Endodermal cell (in vitro differentiated cells): ENCODE measurements around the gene FRS2. TPM values are rescaled to one million over a fixed set of nuclear protein-coding genes. Genes with fewer than 3 reads are reported as not detected.
"Not testable (repeated sequence)": the region's sequence is repeated elsewhere in the genome, so short reads cannot be mapped to it uniquely, and the experiment has no call there.

Experiments used
- DNase-seq: peaks from one replicate; pipeline ENCODE4 v3.0.0-alpha.2; 2017
- H3K27ac ChIP-seq: 2 replicates; pipeline ENCODE4 v1.5.1; 2013; ENCODE audit warnings: mild to moderate bottlenecking, low read depth, low read length, moderate library complexity
- H3K27me3 ChIP-seq: 2 replicates; pipeline ENCODE4 v1.6.1; 2013; ENCODE audit warnings: mild to moderate bottlenecking, low read length, moderate library complexity; ENCODE audit not compliant: insufficient read depth, control insufficient read depth, poor library complexity, severe bottlenecking
- H3K36me3 ChIP-seq: 2 replicates; pipeline ENCODE4 v1.7.0; 2013; ENCODE audit warnings: mild to moderate bottlenecking, low read length, moderate library complexity; ENCODE audit not compliant: control insufficient read depth, insufficient read depth
- H3K4me1 ChIP-seq: one replicate; pipeline ENCODE4 v1.7.0; 2013; ENCODE audit warnings: low read length; ENCODE audit not compliant: control insufficient read depth, insufficient read depth
- H3K4me3 ChIP-seq: 2 replicates; pipeline ENCODE4 v1.5.1; 2013; ENCODE audit warnings: mild to moderate bottlenecking, low read length, moderate library complexity
- H3K9ac ChIP-seq: 2 replicates; pipeline ENCODE4 v1.6.1; 2013; ENCODE audit warnings: mild to moderate bottlenecking, low read length, moderate library complexity; ENCODE audit not compliant: poor library complexity, severe bottlenecking; ENCODE audit errors: extremely low read depth
- H3K9me3 ChIP-seq: 2 replicates; pipeline ENCODE4 v1.6.1; 2013; ENCODE audit warnings: mild to moderate bottlenecking, low read length, moderate library complexity; ENCODE audit not compliant: control insufficient read depth
- H3K27ac Mint-ChIP-seq: 2 replicates; pipeline ENCODE4 v1.8.0; 2020; ENCODE audit warnings: mixed read lengths
- H3K27me3 Mint-ChIP-seq: 2 replicates; pipeline ENCODE4 v1.8.0; 2021; ENCODE audit warnings: mild to moderate bottlenecking, mixed read lengths; ENCODE audit not compliant: insufficient read depth
- H3K36me3 Mint-ChIP-seq: 2 replicates; pipeline ENCODE4 v1.8.0; 2020; ENCODE audit warnings: low read depth, mixed read lengths
- H3K4me1 Mint-ChIP-seq: 2 replicates; pipeline ENCODE4 v1.8.0; 2020; ENCODE audit warnings: mixed read lengths
- H3K4me3 Mint-ChIP-seq: 2 replicates; pipeline ENCODE4 v1.8.0; 2020; ENCODE audit warnings: mild to moderate bottlenecking, moderate library complexity, mixed read lengths
- H3K9me3 Mint-ChIP-seq: 2 replicates; pipeline ENCODE4 v1.8.0; 2020; ENCODE audit warnings: mild to moderate bottlenecking, mixed read lengths
- WGBS, 2 experiments: methylation state at CpG; one replicate each; pipeline versions ENCODE4 v1.1.5 to v1.1.7; 2013; ENCODE audit warnings: missing lambda C conversion rate in 2 of 2, mixed read lengths in 1 of 2; ENCODE audit not compliant: insufficient coverage in 1 of 2, insufficient read length in 1 of 2; 5-methylcytosine and 5-hydroxymethylcytosine counted together
- total RNA-seq, 2 donors: library from RNA; stranded (reverse); fragmentation: NEBNext Ultra II Directional in 1 of 2; extraction: Animal tissue kit (Norgen Biotek cat#: 25700) in 1 of 2; gene quantifications; 2 replicates in 1 of 2; 3 replicates in 1 of 2; pipeline ENCODE4 v1.2.1, GENCODE V29; 2021
- TF ChIP-seq, protein P1 (sequence below): fragments of 200-600 bp; sonication (generic); conservative IDR thresholded peaks from 2 replicates; pipeline ENCODE4 v1.5.0; 2021; ENCODE audit warnings: antibody characterized with exemption, mild to moderate bottlenecking

The FRS2 gene
- total RNA-seq, 2 donors from 2014 or later: 63.1 to 65.8 TPM

DNA sequence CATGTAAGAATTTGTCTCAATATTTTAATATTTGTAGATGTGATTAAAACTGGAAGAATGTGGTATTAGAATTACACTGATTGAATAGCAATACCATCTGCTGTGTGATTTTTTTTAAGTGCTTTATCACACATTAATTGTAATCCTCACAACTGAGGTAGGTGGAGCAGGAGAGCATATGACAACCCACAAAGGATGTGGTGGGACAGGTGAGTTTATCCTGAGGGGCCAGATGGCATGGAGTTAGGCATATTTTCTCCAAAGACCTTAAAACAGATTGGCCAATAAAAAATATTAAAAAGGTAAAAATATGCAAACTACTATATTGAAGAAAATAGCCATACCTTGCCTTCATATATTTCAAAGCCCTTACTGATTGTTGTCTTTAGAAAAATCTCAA is 132.8 kb downstream of the FRS2 start:
- H3K9me3 Mint-ChIP-seq: peaks cover 4% of the 10 kb centered on the region
- H3K36me3 Mint-ChIP-seq: peaks cover 49% of the 10 kb centered on the region
- Histone ChIP-seq H3K9me3 (peaks cover 5% of the 10 kb centered on the region), H3K4me3 (no peak overlapping the region), H3K9ac (no peak overlapping the region), H3K4me1 (no peaks in the 10 kb centered on the region), H3K36me3 (peaks cover 56% of the 10 kb centered on the region), H3K27me3 (no peaks in the 10 kb centered on the region), H3K27ac (no peak overlapping the region)
- TF ChIP-seq, protein P1, sequence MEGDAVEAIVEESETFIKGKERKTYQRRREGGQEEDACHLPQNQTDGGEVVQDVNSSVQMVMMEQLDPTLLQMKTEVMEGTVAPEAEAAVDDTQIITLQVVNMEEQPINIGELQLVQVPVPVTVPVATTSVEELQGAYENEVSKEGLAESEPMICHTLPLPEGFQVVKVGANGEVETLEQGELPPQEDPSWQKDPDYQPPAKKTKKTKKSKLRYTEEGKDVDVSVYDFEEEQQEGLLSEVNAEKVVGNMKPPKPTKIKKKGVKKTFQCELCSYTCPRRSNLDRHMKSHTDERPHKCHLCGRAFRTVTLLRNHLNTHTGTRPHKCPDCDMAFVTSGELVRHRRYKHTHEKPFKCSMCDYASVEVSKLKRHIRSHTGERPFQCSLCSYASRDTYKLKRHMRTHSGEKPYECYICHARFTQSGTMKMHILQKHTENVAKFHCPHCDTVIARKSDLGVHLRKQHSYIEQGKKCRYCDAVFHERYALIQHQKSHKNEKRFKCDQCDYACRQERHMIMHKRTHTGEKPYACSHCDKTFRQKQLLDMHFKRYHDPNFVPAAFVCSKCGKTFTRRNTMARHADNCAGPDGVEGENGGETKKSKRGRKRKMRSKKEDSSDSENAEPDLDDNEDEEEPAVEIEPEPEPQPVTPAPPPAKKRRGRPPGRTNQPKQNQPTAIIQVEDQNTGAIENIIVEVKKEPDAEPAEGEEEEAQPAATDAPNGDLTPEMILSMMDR: peak; percentile 46
- no peak for DNase-seq
- no peaks in the 10 kb centered on the region for H3K27me3 Mint-ChIP-seq
- no peaks in the 10 kb centered on the region for H3K4me1 Mint-ChIP-seq
- no peak overlapping the region for H3K27ac Mint-ChIP-seq
- no peak overlapping the region for H3K4me3 Mint-ChIP-seq

DNA sequence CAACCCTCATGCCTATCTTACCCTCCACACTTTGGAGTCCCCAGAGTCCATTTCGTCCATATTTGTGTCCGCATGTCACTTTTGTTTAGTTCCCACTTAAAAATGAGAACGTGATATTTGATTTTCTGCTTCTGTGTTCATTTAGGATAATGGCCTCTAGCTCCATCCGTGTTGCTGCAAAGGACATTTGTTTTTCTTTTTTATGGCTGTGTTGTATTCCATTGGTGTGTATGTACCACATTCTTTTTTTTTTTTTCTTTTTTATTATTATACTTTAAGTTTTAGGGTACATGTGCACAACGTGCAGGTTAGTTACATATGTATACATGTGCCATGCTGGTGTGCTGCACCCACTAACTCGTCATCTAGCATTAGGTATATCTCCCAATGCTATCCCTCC is 133.4 kb downstream of the FRS2 start:
- not testable (repeated sequence) for H3K27ac Mint-ChIP-seq, DNase-seq, H3K4me3 Mint-ChIP-seq, H3K9ac ChIP-seq, H3K4me1 Mint-ChIP-seq, H3K27ac ChIP-seq, H3K4me1 ChIP-seq, H3K9me3 Mint-ChIP-seq, H3K4me3 ChIP-seq, H3K27me3 ChIP-seq, H3K9me3 ChIP-seq, H3K27me3 Mint-ChIP-seq
- 96 to 98% methylated on average over 3 to 4 of the region's 6 CpGs for WGBS, 2 experiments
- H3K36me3 ChIP-seq: peaks cover 50% of the 10 kb centered on the region
- H3K36me3 Mint-ChIP-seq: peaks cover 44% of the 10 kb centered on the region

DNA sequence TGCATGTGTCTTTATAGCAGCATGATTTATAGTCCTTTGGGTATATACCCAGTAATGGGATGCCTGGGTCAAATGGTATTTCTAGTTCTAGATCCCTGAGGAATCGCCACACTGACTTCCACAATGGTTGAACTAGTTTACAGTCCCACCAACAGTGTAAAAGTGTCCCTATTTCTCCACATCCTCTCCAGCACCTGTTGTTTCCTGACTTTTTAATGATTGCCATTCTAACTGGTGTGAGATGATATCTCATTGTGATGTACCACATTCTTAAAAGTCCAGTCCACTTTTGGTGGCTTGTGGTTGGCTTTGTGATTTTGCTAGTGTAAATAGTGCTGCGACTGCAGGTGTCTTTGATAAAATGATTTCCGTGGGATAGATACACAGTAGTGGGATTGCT is 134.1 kb downstream of the FRS2 start:
- H3K27me3 ChIP-seq, H3K4me1 ChIP-seq, H3K27me3 Mint-ChIP-seq, H3K27ac Mint-ChIP-seq, H3K9me3 Mint-ChIP-seq, H3K9me3 ChIP-seq, H3K4me3 Mint-ChIP-seq, H3K4me1 Mint-ChIP-seq, H3K9ac ChIP-seq, DNase-seq, H3K27ac ChIP-seq, H3K4me3 ChIP-seq: not testable (repeated sequence)
- H3K36me3 ChIP-seq: peaks cover 42% of the 10 kb centered on the region
- peaks cover 39% of the 10 kb centered on the region for H3K36me3 Mint-ChIP-seq
- WGBS, 2 experiments: 80 to 88% methylated on average over 2 of the region's 3 CpGs

DNA sequence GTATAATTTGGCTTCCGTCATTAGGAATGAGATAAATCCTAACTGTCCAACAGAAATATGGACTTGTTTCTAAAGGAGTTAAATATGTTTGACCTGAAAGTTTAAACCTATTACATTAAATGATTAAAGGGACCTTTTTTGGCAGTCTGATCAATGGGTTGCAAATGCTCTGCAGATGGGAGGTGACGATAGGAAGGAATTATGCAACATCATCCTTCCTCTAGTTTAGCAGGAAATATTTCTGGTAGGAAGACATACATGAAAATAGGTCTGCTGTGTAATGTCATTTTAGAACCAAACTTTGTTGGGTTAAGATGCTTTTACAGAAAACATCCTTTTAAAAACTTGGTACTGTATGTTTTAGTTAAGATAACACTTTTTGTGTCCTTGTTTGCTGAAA is 137.9 kb downstream of the FRS2 start:
- TF ChIP-seq, protein P1: no peak
- Histone ChIP-seq H3K4me1 (no peaks in the 10 kb centered on the region), H3K4me3 (no peak overlapping the region), H3K36me3 (peaks cover 4% of the 10 kb centered on the region), H3K27me3 (no peaks in the 10 kb centered on the region), H3K9me3 (peaks cover 5% of the 10 kb centered on the region), H3K27ac (no peak overlapping the region), H3K9ac (no peak overlapping the region)
- WGBS, 2 experiments: 96 to 100% methylated on average over 1 to 2 of the region's 2 CpGs
- Mint-ChIP-seq H3K4me1 (no peaks in the 10 kb centered on the region), H3K27ac (no peak overlapping the region), H3K9me3 (peaks cover 4% of the 10 kb centered on the region), H3K4me3 (no peak overlapping the region), H3K27me3 (no peaks in the 10 kb centered on the region), H3K36me3 (peaks cover 5% of the 10 kb centered on the region)
- DNase-seq: no peak
